NK-92 (cell line): ENCODE data around the gene ABHD12.

Experiments used
- DNase-seq: peaks from one replicate; lab custom pipeline; 2025; ENCODE audit not compliant: unreplicated experiment; lab: John Stamatoyannopoulos, UW

The ABHD12 gene

DNA sequence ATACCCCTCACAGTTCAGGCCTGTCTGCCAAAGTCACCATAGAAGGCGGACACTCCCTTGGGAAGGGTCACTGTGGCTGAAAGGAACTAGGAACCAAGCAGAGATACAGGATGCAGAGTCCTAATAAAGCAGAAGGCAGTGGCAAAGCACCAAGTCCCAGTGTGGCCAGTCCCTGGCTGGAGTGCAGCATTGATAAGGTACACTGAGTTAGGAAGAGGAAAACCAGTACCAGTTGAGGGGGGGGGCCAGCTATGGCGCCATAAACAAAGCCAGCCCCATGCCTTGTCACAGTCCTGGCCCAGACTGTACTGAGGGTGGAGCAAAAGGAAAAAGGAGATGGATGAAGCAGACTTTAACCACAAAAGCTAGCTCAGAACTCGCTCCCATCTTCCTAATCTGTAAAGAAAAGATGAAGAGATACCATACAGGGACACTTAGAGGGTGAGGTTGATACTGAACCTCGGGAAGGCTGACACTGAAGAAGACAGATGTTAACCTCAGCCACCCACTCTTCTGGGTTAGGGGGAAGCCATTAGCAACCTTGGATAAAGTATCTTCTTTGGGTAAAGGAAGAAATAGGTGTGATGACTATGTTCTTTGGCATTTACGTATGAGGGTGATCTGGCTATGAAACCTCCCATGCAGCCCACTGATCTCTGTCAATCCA, 7.8 kb downstream of the ABHD12 start:
- no peak for DNase-seq

DNA sequence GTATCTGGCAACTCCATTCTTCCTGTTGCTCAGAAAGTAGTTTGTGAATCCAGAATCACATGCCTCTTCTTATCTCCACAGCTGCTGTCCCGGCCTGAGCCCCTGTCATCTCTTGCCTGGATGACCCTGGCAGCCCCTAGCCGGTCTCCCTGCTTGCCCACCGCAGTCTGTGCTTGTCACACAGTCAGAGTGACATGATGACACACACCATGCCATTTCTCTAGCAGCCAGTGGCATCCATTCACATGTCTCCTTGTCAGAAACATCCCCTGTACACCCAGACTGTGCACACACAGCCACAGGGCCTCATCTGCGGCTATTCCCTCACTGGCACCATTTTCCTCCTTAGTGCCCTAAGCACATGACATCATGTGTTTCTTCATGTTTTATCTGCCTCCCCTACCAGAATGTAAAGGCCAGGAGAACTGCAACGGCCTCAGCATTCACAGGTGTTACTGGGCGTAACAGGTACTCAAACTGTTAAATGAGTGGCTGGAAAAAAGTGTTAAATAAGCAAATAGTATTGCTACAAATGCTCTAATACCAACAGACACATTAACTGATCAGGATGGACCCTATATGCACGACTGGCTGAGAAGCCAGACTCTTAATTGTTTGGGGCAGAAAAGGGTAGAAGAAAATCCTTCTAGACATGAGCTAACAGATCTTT, 9.6 kb downstream of the ABHD12 start:
- DNase-seq: no peak

DNA sequence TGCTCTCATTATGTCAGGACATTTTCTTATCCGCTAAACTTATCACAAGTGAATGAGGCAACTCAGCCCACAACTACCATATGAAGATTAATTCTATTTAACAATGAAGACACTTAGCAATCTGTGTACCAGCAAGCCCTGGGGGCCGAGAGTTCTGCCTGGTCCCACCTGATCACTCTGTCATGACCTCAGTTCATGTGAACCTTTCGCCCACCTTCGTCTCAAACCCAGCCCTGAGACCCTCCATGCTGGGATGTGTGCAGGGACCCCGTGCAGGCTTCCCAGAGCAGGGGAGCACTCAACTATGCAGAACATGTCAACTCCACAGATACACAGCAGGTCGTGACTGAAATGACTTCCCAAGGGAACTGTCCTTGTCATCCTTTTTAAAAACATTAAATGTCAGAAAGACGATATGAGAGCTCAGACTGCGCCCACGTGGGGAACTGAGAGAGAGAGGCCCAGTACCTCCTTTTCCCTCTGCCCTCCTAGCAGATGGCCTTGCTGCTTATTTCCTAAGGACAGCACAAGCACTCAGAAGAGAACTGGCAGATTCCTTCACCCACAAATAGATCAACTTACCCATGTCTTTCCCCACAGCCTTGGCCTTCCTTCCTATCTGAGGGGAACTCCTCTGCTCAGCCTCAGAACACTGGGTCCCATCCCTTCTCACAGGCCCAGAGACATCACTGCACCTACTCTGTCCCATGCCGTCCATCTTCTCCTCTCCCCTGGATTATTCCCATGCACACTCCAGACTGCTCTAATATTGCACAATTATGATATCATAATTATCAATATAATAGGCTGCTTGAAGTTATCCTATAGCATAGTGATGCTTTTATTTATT, 11.5 kb downstream of the ABHD12 start:
- no peak for DNase-seq

DNA sequence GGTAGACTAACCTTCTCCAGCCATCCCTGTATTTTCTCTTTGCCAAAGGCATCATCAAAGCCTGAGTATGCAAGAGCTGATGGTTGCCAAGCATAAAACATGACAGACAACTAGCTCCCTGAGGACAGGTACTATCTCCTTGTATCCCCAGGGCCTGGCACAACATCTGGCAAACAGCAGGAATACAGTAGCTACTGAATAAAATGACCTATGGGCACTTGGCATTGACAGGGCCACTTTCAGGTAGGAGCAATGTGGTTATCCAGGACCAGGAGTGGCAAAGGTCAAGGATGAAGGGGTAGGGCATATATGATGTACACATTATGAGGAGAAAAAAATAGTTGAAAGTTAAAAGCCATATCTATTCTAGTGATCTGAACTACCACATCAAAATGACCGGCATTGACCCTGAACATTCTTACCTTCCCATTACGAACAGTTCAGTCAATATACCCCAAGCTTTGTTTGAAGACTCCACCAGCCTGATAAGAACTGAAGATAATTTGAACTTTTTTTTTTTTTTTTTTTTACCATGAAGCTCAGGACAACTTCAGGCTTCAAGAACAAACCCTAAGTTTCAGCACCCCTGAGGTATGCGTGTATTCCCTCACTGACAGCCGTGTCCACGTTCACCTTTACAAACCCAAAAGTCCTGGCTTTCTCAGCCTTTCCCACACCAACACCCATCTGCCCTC, 12.3 kb downstream of the ABHD12 start:
- no peak for DNase-seq

DNA sequence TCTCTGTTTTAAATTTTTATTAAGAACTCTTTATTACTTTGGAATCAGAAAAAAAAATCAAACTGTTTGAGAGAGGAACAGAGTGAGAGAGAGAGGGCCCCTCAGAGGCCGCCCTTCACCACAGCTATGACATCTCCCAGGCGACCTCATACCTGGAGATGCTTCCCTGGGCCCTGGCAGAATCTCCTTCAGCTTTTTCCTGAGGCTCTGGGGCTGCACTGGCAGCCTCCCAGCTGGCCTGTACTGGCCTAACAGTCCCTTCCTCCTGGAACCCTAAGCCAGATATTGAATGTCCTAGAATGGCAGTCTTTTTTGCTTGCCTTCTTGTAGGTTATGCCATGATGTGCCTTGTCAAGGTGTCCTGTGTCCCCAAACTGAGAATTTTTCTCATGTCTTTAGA, 13.7 kb downstream of the ABHD12 start:
- DNase-seq: no peak

DNA sequence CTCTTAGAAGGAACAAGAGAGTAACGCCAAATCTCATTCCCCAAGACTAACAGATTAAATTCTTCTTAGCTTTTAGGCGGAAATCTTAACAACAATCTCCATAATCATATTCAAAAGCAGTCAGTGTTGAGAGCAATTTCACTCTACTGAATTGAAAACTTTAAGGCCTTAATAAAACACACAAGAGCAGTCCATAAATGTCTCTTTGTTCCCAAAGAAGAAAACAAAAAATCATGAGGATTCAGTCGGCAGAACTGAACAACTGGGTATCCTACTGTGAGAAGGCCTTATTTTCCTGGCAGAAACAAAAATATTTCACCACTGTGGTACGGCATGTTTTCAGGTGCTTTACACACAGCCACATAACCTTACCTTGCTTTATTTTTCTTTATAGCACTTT, 14.4 kb downstream of the ABHD12 start:
- no peak for DNase-seq

DNA sequence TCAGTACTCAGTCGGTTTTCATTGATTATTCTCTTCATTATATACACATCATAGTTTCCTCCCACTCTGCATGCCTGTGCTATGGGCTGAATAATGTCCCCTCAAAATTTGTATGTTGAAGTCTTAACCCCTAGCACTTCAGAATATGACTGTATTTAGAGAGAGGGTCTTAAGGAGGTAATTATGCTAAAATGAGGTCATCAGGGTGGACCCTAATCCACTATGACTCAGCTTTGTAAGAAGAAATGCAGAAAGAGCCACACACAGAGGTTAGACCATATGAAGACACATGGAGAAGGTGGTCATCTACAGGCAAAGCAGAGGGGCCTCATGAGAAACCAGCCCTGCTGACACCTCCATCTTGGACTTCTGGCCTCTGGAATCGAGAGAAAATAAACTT, 15.8 kb downstream of the ABHD12 start:
- DNase-seq: no peak

DNA sequence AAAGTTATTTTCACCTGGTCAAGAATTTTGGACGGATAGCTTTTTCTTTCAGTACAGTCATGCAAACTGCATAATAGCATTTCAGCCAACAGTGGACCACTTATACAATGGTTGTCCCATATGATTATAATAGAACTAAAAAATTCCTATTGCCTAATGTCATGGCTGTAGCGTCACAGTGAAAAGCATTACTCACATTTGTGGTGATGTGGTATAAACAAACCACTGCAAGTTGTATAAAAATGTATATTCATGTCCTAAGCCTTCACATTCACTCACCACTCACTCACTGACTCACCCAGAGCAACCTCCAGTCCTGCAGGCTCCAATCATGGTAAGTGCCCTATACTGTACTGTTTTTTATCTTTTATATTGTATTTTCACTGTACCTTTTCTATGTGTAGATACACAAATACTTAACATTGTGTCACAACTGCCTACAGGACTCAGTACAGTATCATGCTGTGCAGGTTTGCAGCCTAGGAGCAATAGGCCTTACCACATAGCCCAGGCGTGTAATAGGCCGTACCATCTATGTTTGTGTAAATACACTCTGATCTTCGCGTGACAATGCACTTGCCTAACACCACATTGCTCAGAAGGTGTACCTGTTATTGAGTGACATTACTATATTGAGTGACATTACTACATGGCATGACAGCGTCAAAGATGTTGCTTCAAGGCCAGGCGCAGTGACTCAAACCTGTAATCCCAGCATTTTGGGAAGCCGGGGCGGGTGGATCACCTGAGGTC, 17.9 kb downstream of the ABHD12 start:
- no peak for DNase-seq

DNA sequence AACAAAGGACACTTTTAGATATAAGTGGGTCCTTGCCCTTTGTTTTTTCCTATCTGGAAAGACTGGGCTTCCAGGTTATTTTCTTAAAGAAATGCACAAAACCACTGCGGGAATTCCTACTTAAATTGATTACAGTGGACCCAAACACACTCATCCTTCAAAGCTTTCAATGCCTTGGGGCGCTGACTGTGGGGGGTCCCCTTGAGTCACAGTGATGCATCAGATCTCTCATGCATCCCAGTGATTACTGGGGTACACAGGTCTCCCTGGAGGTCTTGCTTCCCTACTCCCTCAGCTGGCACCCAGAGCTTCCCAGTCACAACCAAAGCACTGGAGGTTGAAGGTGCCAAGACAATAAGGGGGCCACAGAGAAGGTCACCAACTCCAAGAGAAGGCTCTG, 20.7 kb downstream of the ABHD12 start:
- no peak for DNase-seq

DNA sequence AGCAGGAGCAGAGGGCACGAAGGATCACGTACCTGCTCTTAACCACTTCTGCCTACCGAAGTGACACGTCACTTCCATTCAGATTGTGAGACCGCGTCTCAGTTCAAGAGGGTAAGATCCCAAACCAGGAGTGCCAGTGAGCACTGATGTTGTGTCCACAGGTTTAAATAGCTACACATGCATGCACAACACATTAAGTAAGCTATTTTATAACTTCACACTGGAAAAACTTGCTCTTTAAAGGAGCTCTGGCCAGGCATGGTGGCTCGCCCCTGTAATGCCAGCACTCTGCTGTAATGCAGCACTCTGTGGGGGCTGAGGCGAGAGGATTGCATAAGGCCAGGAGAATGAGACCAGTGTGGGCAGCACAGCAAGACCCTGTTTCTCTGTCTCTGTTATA, 21.1 kb downstream of the ABHD12 start:
- no peak for DNase-seq

DNA sequence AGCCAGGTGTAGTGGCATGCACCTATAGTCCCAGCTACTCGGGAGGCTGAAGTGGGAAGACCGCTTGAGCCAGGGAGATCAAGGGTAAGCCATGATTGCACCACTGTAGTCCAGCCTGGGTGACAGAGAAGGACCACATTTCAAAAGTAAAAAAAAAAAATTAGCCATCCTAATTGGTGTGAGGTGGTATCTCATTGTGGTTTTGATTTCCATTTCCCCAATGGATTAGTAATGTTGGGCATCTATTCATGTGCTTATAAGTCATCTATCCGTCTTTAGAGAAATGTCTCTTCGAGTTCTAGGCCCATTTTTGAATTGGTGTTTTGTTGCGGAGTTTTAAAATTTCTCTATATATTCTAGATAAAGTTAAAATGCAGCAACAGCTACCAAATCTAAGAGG, 21.7 kb downstream of the ABHD12 start:
- DNase-seq: no peak

DNA sequence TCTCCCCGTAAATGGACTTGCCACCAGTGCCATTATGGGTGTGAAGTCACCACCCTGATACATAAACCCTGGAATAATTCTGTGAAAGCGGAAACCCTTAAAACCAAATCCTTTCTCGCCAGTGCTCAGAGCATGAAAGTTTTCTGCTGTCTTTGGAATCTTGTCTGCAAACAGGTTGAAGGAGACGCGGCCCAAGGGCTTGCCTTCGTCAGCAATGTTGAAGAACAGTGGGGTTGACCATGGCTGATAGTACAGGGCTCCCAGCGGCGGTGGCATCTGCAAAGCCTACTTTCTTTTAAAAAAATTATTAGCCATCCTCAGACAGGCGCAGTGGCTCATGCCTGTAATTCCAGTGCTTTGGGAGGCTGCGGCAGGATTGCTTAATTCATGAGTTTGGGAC, 22.1 kb downstream of the ABHD12 start:
- no peak for DNase-seq

DNA sequence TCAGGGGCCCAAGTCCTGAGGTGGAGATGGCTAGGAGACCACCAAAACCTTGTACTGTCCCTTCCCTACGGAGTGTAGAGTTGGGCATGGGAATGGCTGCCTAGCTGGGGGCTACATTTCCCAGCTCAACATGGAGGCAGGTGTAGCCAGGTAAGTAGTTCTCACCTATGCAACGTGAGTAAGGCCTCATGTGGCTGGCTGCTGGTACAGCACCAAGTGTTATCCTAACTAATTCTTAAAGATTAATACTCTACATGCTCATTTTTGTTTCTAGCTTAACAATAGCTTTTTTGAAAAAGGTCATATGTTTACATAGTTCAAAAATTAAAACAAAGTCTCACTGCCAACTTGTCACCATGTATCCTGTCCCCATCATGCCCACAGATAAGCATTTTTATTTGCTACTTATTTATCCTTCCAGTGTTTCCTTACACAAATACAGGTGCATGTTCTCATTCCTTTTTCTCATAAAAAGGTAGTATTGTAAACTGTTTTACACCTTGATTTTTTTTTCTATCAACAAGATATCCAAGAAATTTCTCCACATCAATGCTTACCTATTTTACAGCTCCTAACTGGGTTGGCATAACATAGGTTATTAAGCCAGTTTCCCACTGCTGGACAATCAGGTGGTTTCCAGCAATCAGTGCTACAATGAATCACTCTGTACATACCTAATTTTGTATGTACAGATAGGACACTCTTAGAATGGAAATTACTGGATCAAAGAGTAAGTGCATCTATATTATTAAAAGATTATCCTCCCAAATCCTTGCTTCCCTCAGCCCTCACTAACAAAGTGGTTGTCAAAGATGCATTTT, 25.5 kb downstream of the ABHD12 start:
- DNase-seq: no peak

DNA sequence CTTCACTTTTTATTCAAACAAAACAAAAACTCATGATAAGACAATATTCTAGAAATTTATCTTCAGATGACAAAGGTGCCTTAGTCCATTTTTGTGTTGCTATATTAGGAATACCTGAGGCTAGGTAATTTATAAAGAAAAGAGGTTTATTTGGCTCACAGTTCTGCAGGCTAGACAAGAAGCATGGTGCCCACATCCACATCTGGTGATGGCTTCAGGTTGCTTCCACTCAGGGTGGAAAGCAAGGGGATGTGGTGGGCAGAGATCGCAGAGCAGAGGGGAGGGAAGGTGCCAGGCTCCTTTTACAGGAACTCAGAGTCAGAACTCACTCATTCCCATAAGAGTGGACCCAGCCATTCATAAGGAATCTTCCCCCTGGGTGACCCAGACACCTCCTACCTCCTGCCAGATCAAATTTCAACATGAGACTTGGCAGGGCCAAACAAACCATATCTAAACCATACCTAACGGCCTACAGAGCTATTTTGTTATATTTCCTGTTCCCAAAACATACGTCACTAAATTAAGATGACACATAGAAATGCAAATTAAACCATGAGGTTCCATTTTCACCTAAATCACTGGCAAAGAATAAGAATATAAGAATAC, 26.4 kb downstream of the ABHD12 start:
- DNase-seq: no peak

DNA sequence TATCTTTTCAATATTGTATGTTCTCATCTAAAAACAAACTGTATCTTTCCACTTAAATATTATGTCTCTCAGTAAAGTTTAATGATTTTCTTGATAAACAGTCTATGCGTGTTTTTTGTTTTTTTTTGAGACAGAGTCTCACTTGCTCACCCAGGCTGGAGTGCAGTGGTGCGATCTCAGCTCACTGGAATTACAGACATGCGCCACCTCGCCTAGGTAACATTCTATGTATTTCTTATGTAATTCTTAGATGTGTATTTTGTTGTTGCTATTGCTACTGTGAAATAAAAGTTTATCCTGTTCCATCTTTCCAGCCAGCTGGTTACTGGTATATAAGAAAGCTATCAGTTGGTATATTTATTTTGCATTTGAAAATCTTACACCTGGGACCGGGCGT, 29.4 kb downstream of the ABHD12 start:
- DNase-seq: no peak

DNA sequence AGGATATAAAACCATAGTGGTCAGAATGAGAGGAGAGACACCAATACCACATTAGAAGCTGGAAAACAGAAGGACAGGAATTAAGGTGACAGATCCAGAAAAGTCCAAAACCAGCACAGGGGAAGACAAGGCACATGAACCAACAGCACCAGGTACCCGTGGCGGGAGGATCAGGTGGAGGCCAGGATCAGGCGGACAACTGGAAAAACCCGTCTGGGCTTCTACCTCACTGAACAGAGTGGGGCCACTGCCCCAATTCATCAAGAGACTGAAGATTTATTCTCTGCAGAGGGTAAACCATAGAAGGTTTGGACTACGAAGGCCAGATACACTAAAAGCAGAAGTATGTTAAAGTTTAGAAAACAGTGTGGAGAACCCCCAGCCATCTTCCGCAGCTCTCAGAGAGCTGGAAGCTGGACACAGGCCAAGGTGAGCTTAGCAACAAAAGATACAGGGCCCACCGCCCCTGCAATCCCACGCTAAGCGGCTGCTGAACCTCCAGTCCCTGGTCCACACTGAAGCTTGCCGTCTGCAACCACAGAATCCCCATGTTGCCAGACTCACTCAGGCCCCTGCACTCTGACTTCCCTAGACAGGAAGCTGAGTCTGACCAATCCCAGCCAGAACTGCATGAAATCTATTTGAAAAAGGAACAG, 29.9 kb downstream of the ABHD12 start:
- DNase-seq: no peak

DNA sequence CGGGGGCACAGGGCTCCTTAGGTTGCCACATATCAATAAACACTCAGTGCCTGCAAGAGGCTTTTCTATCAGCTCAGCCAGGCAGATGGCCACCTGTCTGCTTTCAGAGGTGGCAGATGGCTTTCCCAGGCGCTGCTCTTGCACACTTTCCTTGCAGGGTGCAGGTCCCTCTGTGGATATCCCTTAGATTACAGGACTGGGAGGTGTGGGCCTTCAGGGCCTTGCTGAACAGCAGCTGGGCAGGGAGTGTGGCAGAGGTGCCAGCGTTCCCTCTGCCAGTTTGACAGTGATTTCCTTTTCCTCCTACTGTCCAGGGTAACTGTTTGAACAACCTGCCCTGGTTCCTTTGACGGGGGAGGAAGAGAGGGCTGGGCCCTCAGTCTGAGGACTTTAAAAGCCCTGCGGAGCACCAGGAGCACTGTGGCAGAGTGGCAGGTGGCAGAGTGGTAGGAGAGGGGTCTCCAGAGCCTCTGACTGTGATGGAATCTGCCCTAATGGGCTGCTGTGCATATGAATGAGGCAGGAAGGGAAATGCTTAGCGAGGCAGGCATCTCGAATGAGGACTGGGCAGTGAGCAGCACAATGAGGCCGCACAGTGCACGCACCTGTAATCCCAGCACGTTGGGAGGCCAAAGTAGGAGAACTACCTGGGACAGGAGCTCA, 34.2 kb downstream of the ABHD12 start:
- DNase-seq: no peak

DNA sequence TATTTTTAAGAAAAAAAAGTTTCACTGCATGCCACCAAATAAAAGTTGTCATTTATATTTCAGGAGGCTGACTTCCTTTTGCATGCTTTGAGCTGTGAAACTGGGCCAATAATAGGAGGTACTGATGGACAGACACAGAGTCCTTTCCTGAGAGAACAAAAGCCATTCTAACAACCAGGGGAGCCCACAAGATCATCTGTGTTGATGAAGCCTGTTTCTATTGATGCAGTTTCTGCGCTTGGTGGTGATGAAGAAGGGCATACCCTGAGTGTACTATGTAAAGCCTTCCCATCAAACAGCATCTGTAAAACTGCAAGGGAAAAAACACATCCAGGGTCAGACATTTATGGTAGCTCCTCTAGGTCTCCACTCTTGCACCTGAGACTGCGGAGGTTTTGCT, 34.8 kb downstream of the ABHD12 start:
- DNase-seq: no peak
